ENCODE results near the gene CGREF1.
A peak's percentile ranks its signal among the peaks of the same experiment; 100 is the strongest.

Gene CGREF1
- long read RNA-seq, donor 1, partial matches to known transcripts = 0 of 1 reads
- long read RNA-seq, donor 1, other reads (novel, unspliced or antisense) = 0 of 1 reads
- long read RNA-seq, donor 2, partial matches to known transcripts = 0 of 1 reads
- long read RNA-seq, donor 2, other reads (novel, unspliced or antisense) = 0 of 1 reads
- long read RNA-seq, donor 3, partial matches to known transcripts = 20 of 29 reads
- long read RNA-seq, donor 3, other reads (novel, unspliced or antisense) = 8 of 29 reads
- long read RNA-seq, donor 4, partial matches to known transcripts = 22 of 38 reads
- long read RNA-seq, donor 4, other reads (novel, unspliced or antisense) = 16 of 38 reads
- long read RNA-seq, donor 5, partial matches to known transcripts = 0 of 2 reads
- long read RNA-seq, donor 5, other reads (novel, unspliced or antisense) = 0 of 2 reads
- long read RNA-seq, donor 6, partial matches to known transcripts = 0 of 1 reads
- long read RNA-seq, donor 6, other reads (novel, unspliced or antisense) = 0 of 1 reads
- long read RNA-seq, donor 7 = 0 reads
- long read RNA-seq, donor 8 = 0 reads

DNA sequence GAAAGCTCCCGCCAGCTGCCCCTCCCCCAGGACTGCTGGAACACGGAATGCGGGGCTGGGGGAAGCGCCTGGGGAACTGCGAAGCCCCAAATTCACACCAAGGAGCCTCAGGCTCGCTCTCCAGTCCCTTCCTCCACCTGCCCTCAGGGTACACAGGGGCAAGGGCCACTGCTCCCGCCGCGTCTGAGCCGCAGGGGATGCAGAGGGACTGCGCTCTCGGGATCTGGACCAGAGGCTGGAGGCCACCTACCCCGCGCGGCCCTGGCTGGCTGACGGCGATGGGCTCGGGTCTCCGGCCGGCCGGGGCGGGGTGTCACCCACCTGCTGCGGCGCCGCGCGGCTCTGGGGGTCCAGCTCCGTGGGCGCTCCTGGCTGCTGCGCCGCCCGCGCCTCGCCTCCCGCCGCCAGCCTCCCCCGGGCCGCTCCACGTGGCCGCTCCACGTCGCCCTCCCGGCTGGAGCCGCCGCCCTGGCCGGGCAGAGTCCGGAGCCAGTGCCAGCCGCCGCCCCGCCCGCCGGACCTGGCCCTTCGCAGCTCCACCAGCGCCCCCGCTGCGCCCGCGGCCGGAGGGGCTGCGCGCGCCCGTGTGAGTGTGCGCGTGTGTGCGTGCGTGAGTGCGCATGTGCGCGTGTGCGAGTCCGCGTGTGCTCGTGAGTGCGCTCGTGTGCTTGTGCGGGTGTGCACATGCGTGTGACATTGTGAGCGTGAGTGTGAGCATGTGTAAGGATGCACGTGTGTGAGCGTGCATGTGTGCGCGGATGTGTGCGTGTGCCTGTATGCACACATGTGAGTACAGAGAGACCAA, at the start of gene CGREF1:
Gene CGREF1, minus strand, starts transcription at position 604 of the 805 bp plus-strand sequence. CDS start 14,762 bp downstream, outside the sequence.
- DNase-seq = peak; percentile 40

- DNase-seq = no peak
Measured at GRCh38 chr2:27164960-27165763, 46.2 kb upstream of the CGREF1 start.

GRCh38 chr2:27162151-27163121, 43.5 kb upstream of the CGREF1 start:
- DNase-seq = no peak

GRCh38 chr2:27160191-27160590, 41.3 kb upstream of the CGREF1 start:
- DNase-seq = no peak

- DNase-seq = no peak
Measured at GRCh38 chr2:27159271-27159670, 40.3 kb upstream of the CGREF1 start.

GRCh38 chr2:27158468-27158867, 39.5 kb upstream of the CGREF1 start:
- no peak for DNase-seq

DNA sequence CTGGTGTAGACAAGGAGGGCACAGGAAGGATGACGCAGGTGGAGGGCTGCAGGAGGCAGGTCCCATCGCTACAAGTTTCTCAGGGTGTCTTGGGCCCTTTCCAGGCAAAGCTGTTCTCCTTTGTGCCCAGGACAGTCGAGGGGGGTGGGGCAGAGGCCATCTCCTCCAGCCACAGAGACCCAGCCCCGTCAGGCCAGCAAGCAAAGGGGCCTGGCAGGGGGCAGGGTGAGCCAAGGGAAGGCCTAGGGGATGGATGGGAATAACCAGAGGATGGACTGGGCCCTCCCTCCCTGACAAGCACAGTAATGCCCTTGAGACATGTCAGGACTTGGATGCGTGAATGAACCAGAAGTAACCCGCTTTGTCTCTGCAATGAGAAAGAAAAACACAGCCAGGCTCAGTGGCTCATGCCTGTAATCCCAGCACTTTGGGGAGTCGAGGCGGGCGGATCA, 36.2 kb upstream of the CGREF1 start:
- DNase-seq = no peak

DNA sequence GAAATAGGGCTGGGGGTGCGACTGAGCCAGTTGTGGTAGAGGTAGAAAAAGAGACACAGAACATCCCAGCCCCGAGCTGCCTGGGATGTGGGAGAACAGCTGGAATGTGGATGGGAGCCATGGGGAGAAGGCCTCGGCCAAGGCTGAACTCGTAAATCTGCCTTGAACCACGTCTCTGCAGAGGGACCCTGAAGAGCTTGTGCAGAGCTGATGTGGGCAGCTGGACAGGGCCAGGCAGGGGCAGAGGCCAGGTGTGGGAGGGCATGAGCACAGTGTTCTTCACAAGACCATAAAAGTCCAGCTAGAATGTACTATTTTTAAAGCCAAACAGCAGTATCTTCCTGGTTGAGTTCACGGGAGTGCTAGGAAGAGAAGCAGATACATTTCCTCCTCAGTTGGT, 35.6 kb upstream of the CGREF1 start:
- no peak for DNase-seq

DNA sequence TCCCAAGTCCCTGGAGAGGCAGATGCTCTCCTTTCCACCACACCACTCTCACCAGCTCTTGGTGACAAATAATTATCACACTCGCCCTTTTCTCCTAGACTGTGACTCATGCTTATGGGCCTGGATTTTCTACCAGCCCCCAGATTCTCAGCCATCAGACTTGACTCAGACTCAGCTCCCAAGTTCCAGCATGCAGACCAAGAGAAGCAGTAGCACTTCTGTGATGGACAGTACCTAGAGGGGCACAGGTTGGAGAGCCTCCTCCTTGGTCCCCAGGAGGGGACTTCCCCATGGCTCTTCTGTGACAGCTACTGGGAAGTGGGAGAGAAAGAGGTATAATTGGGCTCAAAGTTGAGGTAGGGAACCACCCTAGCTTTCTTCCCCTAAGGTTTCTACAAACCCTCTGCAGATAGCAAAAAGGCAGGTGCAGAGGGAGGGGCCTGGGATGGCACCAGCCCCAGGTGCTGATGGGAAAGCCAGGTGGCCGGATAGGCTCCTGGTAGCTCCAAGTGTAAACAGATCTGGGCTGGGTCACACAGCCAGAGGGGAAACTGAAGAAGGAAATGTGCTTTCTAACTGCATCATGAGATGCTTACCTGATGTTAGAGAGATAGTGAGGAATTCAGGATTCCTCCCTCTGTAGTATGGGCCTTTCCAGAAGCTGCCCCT, 34.0 kb upstream of the CGREF1 start:
- DNase-seq = no peak

DNA sequence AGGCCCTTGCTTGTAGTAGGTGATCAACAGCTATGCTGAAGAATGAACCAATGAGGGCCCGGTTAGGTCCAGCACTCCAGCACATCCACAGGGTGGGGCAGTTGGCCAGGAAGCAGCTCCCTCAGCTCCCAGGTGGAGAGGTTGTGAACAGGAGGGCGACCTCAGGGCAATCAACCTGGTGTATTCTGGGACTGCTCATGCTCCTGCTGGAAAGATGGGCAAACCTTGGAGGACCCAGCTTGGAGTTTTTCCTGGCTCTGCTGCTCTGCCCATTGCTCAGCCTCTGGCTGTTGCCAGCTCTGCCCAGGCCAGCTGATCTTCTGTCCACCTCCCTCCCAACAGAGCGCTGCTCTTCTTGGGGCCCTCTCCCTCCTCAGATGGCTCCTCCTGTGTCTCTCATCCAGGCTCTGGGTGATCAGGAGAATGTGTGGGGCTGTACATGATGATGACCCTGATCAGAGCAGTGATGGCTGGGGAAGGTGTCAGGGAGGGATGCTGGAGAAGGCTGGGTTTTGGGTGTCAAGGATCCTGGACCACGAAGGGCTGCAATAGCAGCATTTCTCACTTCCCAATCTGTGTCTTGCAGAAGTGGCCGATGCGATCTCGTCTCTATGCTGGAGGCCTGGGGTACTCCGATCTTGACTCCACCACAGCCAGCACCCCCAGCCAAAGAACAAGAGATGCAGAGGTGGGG, 33.3 kb upstream of the CGREF1 start:
- no peak for DNase-seq

GRCh38 chr2:27150639-27151230, 31.8 kb upstream of the CGREF1 start:
- no peak for DNase-seq

DNA sequence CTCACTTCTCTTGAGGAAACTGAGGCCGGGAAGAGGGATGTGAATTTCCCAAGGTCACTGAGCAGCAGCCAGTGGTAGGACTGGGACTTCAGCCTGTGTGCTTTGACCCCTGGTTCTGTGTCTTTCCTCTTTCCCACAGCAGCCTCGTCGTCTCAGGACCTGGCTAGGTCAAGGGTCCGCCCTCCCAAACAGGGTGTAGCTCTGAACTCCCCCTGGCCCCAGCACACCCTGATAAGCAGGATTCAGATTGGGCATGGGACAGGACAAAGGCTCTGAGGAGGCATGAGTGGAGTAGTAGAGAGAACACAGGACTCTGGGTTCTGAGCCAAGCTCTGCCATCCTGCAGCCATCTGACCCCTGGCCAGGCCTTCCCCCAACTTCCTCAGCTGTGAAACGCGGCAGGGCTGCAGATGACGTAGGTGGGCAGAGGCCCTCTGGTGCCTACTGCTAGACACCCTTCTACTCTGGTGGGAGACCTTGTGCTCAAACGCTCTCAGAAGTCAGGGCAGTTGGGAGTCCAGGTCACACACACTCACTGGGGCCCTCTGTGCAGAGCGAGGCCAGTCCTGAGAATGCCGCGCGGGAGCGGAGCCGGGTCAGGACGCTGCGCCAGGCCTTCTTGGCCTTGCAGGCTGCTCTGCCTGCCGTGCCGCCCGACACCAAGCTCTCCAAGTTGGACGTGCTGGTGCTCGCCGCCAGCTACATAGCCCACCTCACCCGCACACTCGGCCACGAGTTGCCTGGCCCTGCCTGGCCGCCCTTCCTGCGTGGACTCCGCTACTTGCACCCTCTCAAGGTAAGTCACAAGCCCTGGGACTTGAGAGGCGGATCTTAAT, 30.9 kb upstream of the CGREF1 start:
- DNase-seq = no peak

GRCh38 chr2:27148801-27149439, 30.0 kb upstream of the CGREF1 start, which contains the start of gene TCF23:
TSS of gene TCF23 (plus strand) at chr2:27149004. CDS start at chr2:27149134, 130 bp downstream.
- peak; percentile 35 for DNase-seq

DNA sequence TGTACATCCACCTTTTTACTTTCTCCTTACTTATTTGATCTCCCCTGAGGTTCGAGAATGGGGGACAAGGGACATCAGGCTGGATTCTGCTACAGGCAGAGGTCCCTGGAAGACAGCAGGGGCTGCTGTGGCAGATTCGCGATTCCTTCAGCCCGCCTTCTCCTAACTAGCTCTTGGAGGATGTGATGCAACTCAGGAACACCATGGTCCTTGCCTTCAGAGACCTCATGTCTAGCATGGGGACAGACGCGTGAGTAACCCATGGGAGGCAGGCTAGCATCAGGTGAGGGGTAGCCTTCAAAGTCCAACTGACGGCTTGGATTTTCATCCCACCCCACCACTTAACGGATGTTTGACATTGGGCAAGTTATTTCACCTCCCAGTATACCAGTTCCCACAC, 29.0 kb upstream of the CGREF1 start:
- no peak for DNase-seq

DNA sequence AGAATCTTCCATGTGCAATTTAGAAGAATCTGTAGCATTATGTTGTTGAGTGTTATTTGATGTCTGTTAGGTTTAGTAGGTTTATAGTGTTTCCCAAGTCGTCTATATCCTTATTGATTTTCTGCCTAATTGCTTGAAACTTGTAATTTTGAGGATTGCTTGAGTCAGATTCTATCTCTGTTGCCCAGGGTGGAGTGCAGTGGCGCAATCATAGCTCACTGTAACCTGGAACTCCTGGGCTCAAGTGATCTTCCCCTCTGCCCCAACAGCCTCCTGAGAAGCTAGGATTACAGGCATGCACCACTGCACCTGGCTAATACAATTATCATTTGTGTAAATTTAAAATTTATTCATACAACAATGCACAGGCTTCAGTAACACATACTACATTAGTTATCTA, 26.8 kb upstream of the CGREF1 start:
- DNase-seq = no peak

DNA sequence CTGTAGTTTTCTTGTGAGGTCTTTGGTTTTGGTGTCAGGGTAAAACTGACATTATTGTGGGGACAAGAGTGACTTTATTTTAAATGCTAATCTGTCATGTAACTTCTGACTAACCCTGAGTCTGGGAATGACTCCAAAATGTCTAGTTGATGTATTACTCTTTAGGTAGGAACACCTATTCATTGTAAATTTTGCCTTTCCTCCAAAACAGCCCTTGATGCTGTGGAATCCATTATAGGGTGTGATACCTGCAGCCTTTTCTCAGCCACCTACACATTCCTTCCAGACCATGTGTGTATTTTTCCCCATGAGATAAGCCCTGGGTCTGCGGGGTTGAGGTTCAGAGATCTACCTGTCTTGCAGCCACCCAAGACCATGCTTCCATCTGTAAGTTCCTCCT, 24.4 kb upstream of the CGREF1 start:
- DNase-seq = no peak

GRCh38 chr2:27139310-27139709, 20.4 kb upstream of the CGREF1 start, which contains the start of gene PRR30:
TSS of gene PRR30 (minus strand) at chr2:27139410. CDS start at chr2:27138329, 1,081 bp downstream.
- no peak for DNase-seq

DNA sequence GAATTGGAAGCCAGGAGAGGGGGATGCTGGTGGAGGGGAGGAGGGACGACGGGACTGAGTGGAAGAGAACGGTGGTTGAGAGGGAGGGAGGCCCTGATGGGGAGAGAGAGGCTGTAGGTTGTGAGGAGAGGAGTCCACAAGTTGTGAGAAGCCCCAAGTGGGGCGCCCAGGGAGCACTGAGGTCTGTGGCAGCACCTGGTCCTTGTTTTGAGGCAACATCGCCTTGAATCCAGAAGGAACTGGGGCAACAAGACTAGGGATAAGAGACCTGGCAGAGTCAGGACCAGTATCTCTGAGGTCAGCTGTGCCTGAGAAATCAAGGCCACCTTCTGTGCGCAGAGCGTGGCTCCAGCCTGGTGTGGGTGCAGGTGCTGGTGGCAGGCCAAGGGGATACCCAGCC, 19.2 kb upstream of the CGREF1 start:
- no peak for DNase-seq
